ENCODE measurements around the gene LINGO3. TPM values are rescaled to one million over a fixed set of nuclear protein-coding genes. Genes with fewer than 3 reads are reported as not detected.
A peak's percentile ranks its signal among the peaks of the same experiment; 100 is the strongest.

LINGO3 gene
- total RNA-seq, 1 donor from 2014 or later: 0.60 TPM

DNA sequence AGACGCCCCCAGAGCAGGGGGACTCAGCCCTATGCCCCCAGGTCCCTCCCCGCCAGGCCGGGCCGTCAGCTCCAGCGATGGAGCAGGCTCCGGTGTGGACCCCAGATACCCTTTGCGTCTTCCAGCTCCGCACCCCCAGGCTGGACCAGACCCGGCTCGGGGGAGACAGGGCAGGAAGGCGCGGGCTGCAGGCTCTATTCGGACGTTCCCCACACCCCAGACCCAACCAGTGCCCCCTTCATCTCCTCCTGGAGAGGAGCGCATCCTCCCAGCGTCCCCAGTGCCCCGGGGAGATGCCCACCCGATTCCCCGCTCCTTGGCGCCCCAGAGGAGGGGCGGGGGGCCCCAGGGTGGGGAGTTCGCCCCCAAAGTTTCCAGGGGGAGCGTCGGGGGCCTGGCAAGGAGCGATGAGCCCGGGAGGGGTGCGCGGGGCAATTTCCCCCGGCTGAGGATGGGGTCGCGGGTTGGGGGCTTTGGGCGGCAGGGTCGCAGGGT lies 389 bp downstream of the LINGO3 start:
- no peak for DNase-seq (ENCODE audit: low spot score in 2 of 2, unreplicated experiment in 2 of 2)
- Mint-ChIP-seq H3K4me1 (peaks cover 6% of the 10 kb centered on the region), H3K4me3 (no peak overlapping the region), H3K27ac (no peak overlapping the region), H3K27me3 (ENCODE audit: low read depth) (peaks cover 72% of the 10 kb centered on the region), H3K9me3 (peaks cover 3% of the 10 kb centered on the region), H3K36me3 (no peaks in the 10 kb centered on the region)
- no peak for TF ChIP-seq CTCF (IDR thresholded peaks at IDR 0.05; ENCODE audit: unreplicated experiment)

GRCh38 chr19:2306971-2307370 lies 983 bp downstream of the LINGO3 start:
- H3K4me1 Mint-ChIP-seq: peaks cover 6% of the 10 kb centered on the region
- H3K4me3 Mint-ChIP-seq: peak overlapping the region; percentile 13
- H3K9me3 Mint-ChIP-seq: peaks cover 3% of the 10 kb centered on the region
- no peak overlapping the region for H3K27ac Mint-ChIP-seq
- H3K36me3 Mint-ChIP-seq: no peaks in the 10 kb centered on the region
- peaks cover 70% of the 10 kb centered on the region for H3K27me3 Mint-ChIP-seq (ENCODE audit: low read depth)
- no peak for TF ChIP-seq CTCF (IDR thresholded peaks at IDR 0.05; ENCODE audit: unreplicated experiment)
- no peak for DNase-seq (ENCODE audit: low spot score in 2 of 2, unreplicated experiment in 2 of 2)

- peaks cover 72% of the 10 kb centered on the region for H3K27me3 Mint-ChIP-seq (ENCODE audit: low read depth)
- no peaks in the 10 kb centered on the region for H3K36me3 Mint-ChIP-seq
- peaks cover 3% of the 10 kb centered on the region for H3K9me3 Mint-ChIP-seq
- H3K4me3 Mint-ChIP-seq: no peak overlapping the region
- no peak for TF ChIP-seq CTCF (IDR thresholded peaks at IDR 0.05; ENCODE audit: unreplicated experiment)
- peaks cover 6% of the 10 kb centered on the region for H3K4me1 Mint-ChIP-seq
- no peak overlapping the region for H3K27ac Mint-ChIP-seq
- DNase-seq (ENCODE audit: low spot score in 2 of 2, unreplicated experiment in 2 of 2): no peak
Observed at GRCh38 chr19:2306281-2306806, 1.6 kb downstream of the LINGO3 start.

- no peak overlapping the region for H3K27ac Mint-ChIP-seq
- H3K4me1 Mint-ChIP-seq: peaks cover 6% of the 10 kb centered on the region
- H3K36me3 Mint-ChIP-seq: no peaks in the 10 kb centered on the region
- peaks cover 3% of the 10 kb centered on the region for H3K9me3 Mint-ChIP-seq
- DNase-seq (ENCODE audit: low spot score in 2 of 2, unreplicated experiment in 2 of 2): no peak
- H3K27me3 Mint-ChIP-seq (ENCODE audit: low read depth): peaks cover 73% of the 10 kb centered on the region
- TF ChIP-seq CTCF (IDR thresholded peaks at IDR 0.05; ENCODE audit: unreplicated experiment): no peak
- no peak overlapping the region for H3K4me3 Mint-ChIP-seq
Observed at GRCh38 chr19:2305452-2306280, 2.3 kb downstream of the LINGO3 start.

DNA sequence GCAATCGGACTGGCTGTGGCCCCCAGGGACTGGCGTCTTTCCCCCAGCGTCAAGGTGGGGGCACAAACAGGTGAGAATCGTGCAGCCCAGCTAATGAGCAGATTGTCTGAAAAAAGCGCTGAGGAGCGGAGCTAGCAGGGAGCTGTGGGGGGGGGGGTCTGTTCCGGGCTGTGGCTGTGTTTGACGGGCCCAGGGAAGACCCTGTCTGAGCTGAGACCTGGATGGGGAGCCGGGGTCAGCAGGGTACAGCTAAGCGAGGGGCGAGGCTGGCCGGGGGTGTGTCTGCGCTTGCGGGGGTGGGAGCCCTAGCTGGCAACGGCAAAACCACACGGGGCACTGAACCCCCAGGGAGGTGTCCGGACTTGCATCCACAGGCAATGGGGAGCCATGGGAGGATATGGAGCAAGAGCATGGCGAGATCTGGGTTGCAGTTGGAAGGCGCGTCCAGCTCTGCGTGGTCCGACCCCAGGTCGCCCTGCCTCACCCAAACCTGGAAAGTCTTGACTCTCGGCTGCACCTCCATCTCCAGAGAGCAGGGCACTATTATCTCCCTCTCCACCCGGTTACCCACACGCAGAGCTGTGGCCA lies 4.6 kb downstream of the LINGO3 start:
- peaks cover 52% of the 10 kb centered on the region for H3K27me3 Mint-ChIP-seq (ENCODE audit: low read depth)
- H3K27ac Mint-ChIP-seq: no peak overlapping the region
- peaks cover 3% of the 10 kb centered on the region for H3K9me3 Mint-ChIP-seq
- no peak for TF ChIP-seq CTCF (IDR thresholded peaks at IDR 0.05; ENCODE audit: unreplicated experiment)
- no peak for DNase-seq (ENCODE audit: low spot score in 2 of 2, unreplicated experiment in 2 of 2)
- H3K4me3 Mint-ChIP-seq: no peak overlapping the region
- H3K36me3 Mint-ChIP-seq: no peaks in the 10 kb centered on the region
- H3K4me1 Mint-ChIP-seq: peaks cover 4% of the 10 kb centered on the region
